Measurements from ENCODE around the gene CYFIP1. TPM values are rescaled to one million over a fixed set of nuclear protein-coding genes. Genes with fewer than 3 reads are reported as not detected.

Gene CYFIP1
- total and polyA plus RNA-seq, 10 of the 15 experiments (the other 5 are each of a cell fraction or from before 2014, with no cell fraction given), result 3.5 to 46.2 (median 28.3) TPM

- no peak for TF ChIP-seq ZNF592 (IDR thresholded peaks at IDR 0.05)
- peak; percentile 66 for TF ChIP-seq ZBTB40 (IDR thresholded peaks at IDR 0.05; ENCODE audit: borderline replicate concordance)
- no peak for TF ChIP-seq MYB (IDR thresholded peaks at IDR 0.05; ENCODE audit: borderline replicate concordance, low read depth, low read length)
- peak in 1 of 2 experiments; percentile 70; a peak in 2 of 3 replicates for TF ChIP-seq EGR1 (IDR thresholded peaks at IDR 0.05; ENCODE audit: borderline replicate concordance in 1 of 2, low read depth in 2 of 2, low read length in 2 of 2)
- TF ChIP-seq ATF3 (IDR thresholded peaks at IDR 0.05; ENCODE audit: borderline replicate concordance, extremely low read depth, low read depth, low read length), result peak; percentile 57; the same call in 1 of the 2 replicates
- peak in 1 of 3 experiments; percentile 10; a peak in 2 of 6 replicates for TF ChIP-seq CTCF (IDR thresholded peaks at IDR 0.05 in 2 of 3, conservative IDR thresholded peaks at IDR 0.05 in 1 of 3; ENCODE audit: control insufficient read depth in 2 of 3, extremely low read depth in 1 of 3, insufficient read depth in 1 of 3, low read depth in 3 of 3, low read length in 3 of 3)
- 0 out of 2 replicates have a peak, but pooled peaks have one; percentile 33 for TF ChIP-seq CHD2 (IDR thresholded peaks at IDR 0.05; ENCODE audit: borderline replicate concordance, low read depth, low read length)
- TF ChIP-seq CBFB (IDR thresholded peaks at IDR 0.05; ENCODE audit: low read depth), result 0 out of 2 replicates have a peak, but pooled peaks have one; percentile 17
- 0 out of 2 replicates have a peak, but pooled peaks have one; percentile 16 for TF ChIP-seq CBX5 (IDR thresholded peaks at IDR 0.05; ENCODE audit: low read depth)
- no peak for TF ChIP-seq MEF2A (IDR thresholded peaks at IDR 0.05; ENCODE audit: insufficient read depth, low read depth, low read length)
- no peak for TF ChIP-seq E2F4 (IDR thresholded peaks at IDR 0.05; ENCODE audit: low read depth, low read length)
- peak; percentile 83 for TF ChIP-seq IKZF1 (conservative IDR thresholded peaks at IDR 0.05)
- no peak for TF ChIP-seq CBX3 (IDR thresholded peaks at IDR 0.05; ENCODE audit: borderline replicate concordance, low read depth)
- peak; percentile 59; the same call in 1 of the 2 replicates for TF ChIP-seq TCF12 (IDR thresholded peaks at IDR 0.05; ENCODE audit: low read depth, low read length)
- TF ChIP-seq BHLHE40 (IDR thresholded peaks at IDR 0.05; ENCODE audit: borderline replicate concordance in 1 of 2, low read depth in 2 of 2, low read length in 1 of 2), result peak in 1 of 2 experiments; percentile 65; a peak in 1 of 4 replicates
Measured at GRCh38 chr15:22838292-22839042, 141.7 kb downstream of the CYFIP1 start, which contains the start of gene NIPA2 (continued).

Data from GM12878 (cell line).